Keratinocyte (primary cell): ENCODE measurements around the gene PMEPA1.

Experiments
- EZH2 ChIP-seq: IDR thresholded peaks from one replicate; pipeline ENCODE4 v1.6.1; 2012; ENCODE audit warnings: inconsistent platforms, mild to moderate bottlenecking, low read length, moderate library complexity
- TF ChIP-seq, protein P1 (sequence below), 3 experiments: IDR thresholded peaks in 1 of 3; conservative IDR thresholded peaks in 1 of 3; optimal IDR thresholded peaks in 1 of 3; 2 replicates in 2 of 3; 3 replicates in 1 of 3; pipeline versions ENCODE3 to v1.5.1; 2011; ENCODE audit warnings: low read length in 3 of 3, mild to moderate bottlenecking in 3 of 3, moderate library complexity in 2 of 3, control low read depth in 1 of 3, inconsistent platforms in 1 of 3; ENCODE audit not compliant: insufficient read depth in 2 of 3; ENCODE audit errors: extremely low read depth in 1 of 3

- TF ChIP-seq, protein P1, sequence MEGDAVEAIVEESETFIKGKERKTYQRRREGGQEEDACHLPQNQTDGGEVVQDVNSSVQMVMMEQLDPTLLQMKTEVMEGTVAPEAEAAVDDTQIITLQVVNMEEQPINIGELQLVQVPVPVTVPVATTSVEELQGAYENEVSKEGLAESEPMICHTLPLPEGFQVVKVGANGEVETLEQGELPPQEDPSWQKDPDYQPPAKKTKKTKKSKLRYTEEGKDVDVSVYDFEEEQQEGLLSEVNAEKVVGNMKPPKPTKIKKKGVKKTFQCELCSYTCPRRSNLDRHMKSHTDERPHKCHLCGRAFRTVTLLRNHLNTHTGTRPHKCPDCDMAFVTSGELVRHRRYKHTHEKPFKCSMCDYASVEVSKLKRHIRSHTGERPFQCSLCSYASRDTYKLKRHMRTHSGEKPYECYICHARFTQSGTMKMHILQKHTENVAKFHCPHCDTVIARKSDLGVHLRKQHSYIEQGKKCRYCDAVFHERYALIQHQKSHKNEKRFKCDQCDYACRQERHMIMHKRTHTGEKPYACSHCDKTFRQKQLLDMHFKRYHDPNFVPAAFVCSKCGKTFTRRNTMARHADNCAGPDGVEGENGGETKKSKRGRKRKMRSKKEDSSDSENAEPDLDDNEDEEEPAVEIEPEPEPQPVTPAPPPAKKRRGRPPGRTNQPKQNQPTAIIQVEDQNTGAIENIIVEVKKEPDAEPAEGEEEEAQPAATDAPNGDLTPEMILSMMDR (optimal IDR thresholded peaks at IDR 0.05 in 1 of 3, IDR thresholded peaks at IDR 0.05 in 1 of 3, conservative IDR thresholded peaks at IDR 0.05 in 1 of 3; ENCODE audit: extremely low read depth in 1 of 3, insufficient read depth in 2 of 3, low read length in 3 of 3) = no peak
- no peak for TF ChIP-seq EZH2
Measured at GRCh38 chr20:57609086-57609841, 100.6 kb downstream of the PMEPA1 start.
